GM18907 (cell line): Measurements from ENCODE around the gene NAGLU.
A peak's percentile ranks its signal among the peaks of the same experiment; 100 is the strongest.
"Not testable (repeated sequence)": the region's sequence is repeated elsewhere in the genome, so short reads cannot be mapped to it uniquely, and the experiment has no call there.

Source experiments
- ATAC-seq: cut with Tn5 transposase; IDR thresholded peaks from one replicate; pipeline ENCODE4 v1.9.1; 2021; ENCODE audit warnings: mild to moderate bottlenecking, moderate library complexity; ENCODE audit not compliant: unreplicated experiment

NAGLU gene

GRCh38 chr17:42520540-42520951 lies 15.5 kb upstream of the NAGLU start:
- ATAC-seq: no peak

- ATAC-seq: no peak
Measured at GRCh38 chr17:42521036-42521435, 15.0 kb upstream of the NAGLU start.

- no peak for ATAC-seq
Measured at GRCh38 chr17:42521666-42522262, 14.3 kb upstream of the NAGLU start.

GRCh38 chr17:42522263-42522790 lies 13.7 kb upstream of the NAGLU start:
- no peak for ATAC-seq

- no peak for ATAC-seq
Measured at GRCh38 chr17:42522798-42523278, 13.2 kb upstream of the NAGLU start.

GRCh38 chr17:42525221-42525620 lies 10.8 kb upstream of the NAGLU start:
- ATAC-seq: no peak

GRCh38 chr17:42526031-42526444 lies 10.0 kb upstream of the NAGLU start:
- no peak for ATAC-seq

- ATAC-seq: no peak
Measured at GRCh38 chr17:42527932-42528331, 8.1 kb upstream of the NAGLU start.

- no peak for ATAC-seq
Measured at GRCh38 chr17:42529061-42529460, 7.0 kb upstream of the NAGLU start.

GRCh38 chr17:42530952-42531454 lies 5.0 kb upstream of the NAGLU start:
- no peak for ATAC-seq

GRCh38 chr17:42531455-42532354 lies 4.3 kb upstream of the NAGLU start:
- ATAC-seq: no peak

GRCh38 chr17:42535155-42536047 lies 640 bp upstream of the NAGLU start:
- ATAC-seq: no peak

GRCh38 chr17:42536372-42537155 lies 523 bp downstream of the NAGLU start:
- peak; percentile 66 for ATAC-seq

- no peak for ATAC-seq
Measured at GRCh38 chr17:42537156-42537805, 1.2 kb downstream of the NAGLU start.

- ATAC-seq: no peak
Measured at GRCh38 chr17:42537826-42538451, 1.9 kb downstream of the NAGLU start.

- ATAC-seq: no peak
Measured at GRCh38 chr17:42538482-42538881, 2.4 kb downstream of the NAGLU start.

- ATAC-seq: not testable (repeated sequence)
Measured at GRCh38 chr17:42540558-42540957, 4.5 kb downstream of the NAGLU start.

- no peak for ATAC-seq
Measured at GRCh38 chr17:42541041-42541833, 5.2 kb downstream of the NAGLU start.
